ENCODE results near the gene LSP1. TPM values are rescaled to one million over a fixed set of nuclear protein-coding genes. Genes with fewer than 3 reads are reported as not detected.

LSP1 gene
- total and polyA plus RNA-seq, 2 experiments from 2014 or later = 29.9 to 47.0 TPM

DNA sequence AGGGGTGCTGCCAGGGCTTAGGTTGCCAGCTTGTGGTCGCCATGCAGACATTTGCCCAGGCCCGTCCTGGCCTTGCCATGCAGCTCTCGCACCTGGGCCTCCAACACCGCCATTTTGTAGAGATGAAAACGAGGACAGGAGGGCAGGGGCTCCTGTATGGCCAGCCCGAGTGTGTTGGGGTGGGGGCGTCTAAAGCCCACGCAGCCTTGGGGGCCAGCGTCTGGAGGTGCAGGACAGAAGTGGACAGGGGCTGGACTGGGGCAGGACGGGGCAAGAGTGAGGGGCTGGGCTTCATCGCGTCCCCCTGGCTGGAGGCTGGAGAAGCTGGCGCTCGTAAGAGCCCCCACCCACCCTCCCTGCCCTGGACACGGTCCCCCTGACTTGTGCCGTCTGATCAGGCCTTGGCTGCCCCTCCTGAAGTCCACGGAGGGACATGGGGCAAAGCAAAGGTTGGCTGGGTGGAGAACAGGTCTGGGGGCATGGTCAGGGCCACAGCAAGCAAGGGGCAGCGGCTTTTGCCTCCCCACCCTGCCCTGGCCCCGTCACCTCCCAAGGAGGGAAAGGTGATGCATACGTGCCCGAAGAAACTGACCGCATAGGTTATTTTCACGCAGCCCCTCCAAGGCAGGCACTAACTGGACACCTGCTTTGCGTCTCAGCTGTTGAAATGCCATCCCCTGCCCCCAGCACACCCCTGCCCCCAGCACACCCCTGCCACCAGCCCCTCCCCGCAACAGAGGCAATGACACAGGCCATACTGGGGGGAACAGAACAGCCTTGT, 67.4 kb downstream of the LSP1 start:
- Histone ChIP-seq H3K4me3 (no peak overlapping the region), H4K20me1 (ENCODE audit: insufficient read depth, poor library complexity, severe bottlenecking) (no peaks in the 10 kb centered on the region), H3K4me1 (ENCODE audit: insufficient read depth) (peaks cover 8% of the 10 kb centered on the region), H3K9me3 (ENCODE audit: low read depth) (no peaks in the 10 kb centered on the region), H3K9me2 (replicated peaks; ENCODE audit: insufficient read depth) (no peaks in the 10 kb centered on the region), H3K4me2 (no peak overlapping the region), H2AFZ (no peak overlapping the region), H3K79me2 (no peaks in the 10 kb centered on the region), H3K27ac (no peak overlapping the region), H3K27me3 (no peaks in the 10 kb centered on the region), H3K36me3 (replicated peaks; ENCODE audit: insufficient read depth, low read depth) (no peaks in the 10 kb centered on the region)
- WGBS (ENCODE audit: low lambda C conversion rate, missing lambda C conversion rate) = 94% methylated on average over 13 of the region's 25 CpGs
- DNase-seq (ENCODE audit: low spot score) = no peak
- TF ChIP-seq EZH2 (IDR thresholded peaks at IDR 0.05; ENCODE audit: borderline replicate concordance) = no peak
- TF ChIP-seq, protein P1, sequence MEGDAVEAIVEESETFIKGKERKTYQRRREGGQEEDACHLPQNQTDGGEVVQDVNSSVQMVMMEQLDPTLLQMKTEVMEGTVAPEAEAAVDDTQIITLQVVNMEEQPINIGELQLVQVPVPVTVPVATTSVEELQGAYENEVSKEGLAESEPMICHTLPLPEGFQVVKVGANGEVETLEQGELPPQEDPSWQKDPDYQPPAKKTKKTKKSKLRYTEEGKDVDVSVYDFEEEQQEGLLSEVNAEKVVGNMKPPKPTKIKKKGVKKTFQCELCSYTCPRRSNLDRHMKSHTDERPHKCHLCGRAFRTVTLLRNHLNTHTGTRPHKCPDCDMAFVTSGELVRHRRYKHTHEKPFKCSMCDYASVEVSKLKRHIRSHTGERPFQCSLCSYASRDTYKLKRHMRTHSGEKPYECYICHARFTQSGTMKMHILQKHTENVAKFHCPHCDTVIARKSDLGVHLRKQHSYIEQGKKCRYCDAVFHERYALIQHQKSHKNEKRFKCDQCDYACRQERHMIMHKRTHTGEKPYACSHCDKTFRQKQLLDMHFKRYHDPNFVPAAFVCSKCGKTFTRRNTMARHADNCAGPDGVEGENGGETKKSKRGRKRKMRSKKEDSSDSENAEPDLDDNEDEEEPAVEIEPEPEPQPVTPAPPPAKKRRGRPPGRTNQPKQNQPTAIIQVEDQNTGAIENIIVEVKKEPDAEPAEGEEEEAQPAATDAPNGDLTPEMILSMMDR (IDR thresholded peaks at IDR 0.05; ENCODE audit: poor library complexity) = no peak
- TF ChIP-seq EZH2phosphoT487 (IDR thresholded peaks at IDR 0.05; ENCODE audit: low read depth, severe bottlenecking, unreplicated experiment) = no peak

DNA sequence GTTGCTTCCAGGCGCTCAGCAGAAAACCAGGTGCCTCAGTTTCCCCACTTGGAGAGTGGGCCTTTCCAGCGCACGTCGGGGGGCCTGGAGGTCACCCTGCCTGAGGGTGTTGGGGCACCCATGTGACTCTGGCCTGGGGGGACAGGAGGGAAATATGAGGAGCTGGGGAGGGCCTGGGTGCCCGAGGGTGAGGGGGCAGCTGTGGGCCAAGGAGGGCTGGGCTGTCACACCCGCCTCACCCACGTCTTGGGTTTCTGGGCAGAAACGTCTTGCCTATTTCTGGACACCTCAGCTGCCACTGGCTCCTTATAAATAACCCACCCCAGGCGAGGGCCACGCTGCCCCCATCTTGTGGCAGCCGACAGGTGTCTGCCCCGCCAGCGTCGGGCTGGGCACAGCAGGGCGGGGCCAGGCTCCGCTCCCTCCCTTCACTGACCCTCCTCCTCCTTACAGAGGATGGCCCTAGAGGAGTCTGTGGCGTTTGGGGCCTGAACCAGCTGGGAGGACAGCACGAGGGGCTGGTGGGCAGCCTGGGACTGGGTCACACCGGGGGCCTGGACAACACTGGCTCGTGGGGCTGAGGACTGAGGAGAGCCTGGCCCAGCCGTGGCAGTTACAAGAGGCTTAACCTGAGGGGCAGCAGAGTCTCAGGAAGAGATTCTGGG, 68.2 kb downstream of the LSP1 start:
- Histone ChIP-seq H3K9me2 (replicated peaks; ENCODE audit: insufficient read depth) (no peaks in the 10 kb centered on the region), H4K20me1 (ENCODE audit: insufficient read depth, poor library complexity, severe bottlenecking) (no peaks in the 10 kb centered on the region), H3K4me3 (no peak overlapping the region), H3K4me2 (no peak overlapping the region), H3K27me3 (no peaks in the 10 kb centered on the region), H3K9me3 (ENCODE audit: low read depth) (no peaks in the 10 kb centered on the region), H3K79me2 (no peaks in the 10 kb centered on the region), H3K36me3 (replicated peaks; ENCODE audit: insufficient read depth, low read depth) (no peaks in the 10 kb centered on the region), H2AFZ (no peak overlapping the region), H3K4me1 (ENCODE audit: insufficient read depth) (peaks cover 8% of the 10 kb centered on the region), H3K27ac (no peak overlapping the region)
- 86% methylated on average over 19 of the region's 21 CpGs for WGBS (ENCODE audit: low lambda C conversion rate, missing lambda C conversion rate)
- no peak for DNase-seq (ENCODE audit: low spot score)
- TF ChIP-seq, protein P1 (IDR thresholded peaks at IDR 0.05; ENCODE audit: poor library complexity) = no peak
- TF ChIP-seq EZH2 (IDR thresholded peaks at IDR 0.05; ENCODE audit: borderline replicate concordance) (no peak), EZH2phosphoT487 (IDR thresholded peaks at IDR 0.05; ENCODE audit: low read depth, severe bottlenecking, unreplicated experiment) (no peak)

DNA sequence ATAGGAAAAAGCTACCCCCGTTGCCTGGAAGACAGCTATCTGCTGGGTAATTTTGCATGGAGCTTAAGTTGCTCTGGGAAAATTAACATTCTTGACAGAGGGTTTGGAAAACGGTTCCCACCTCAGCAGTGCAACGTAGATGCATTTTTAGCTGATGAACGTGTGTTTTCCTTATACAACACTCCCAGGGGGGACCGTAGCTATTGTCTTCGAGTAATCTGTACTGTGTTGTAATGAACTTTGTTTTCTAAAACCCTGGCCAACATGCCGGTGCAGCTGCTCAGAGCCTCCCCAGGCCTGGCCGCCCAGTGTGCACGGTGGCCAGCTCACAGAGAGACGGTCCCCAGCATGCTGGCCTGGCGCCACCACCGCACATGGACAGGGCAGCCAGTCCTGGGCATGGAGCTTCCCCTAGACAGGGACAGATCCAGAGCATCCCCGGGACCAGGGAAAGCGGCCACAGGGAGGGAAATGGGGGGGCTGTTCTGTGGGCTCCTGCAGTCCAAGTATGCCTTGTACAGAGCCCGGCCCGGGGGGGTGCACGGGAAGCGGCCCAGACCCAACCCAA, 68.8 kb downstream of the LSP1 start:
- no peak overlapping the region for H3K4me3 ChIP-seq
- no peak for DNase-seq (ENCODE audit: low spot score)

More for the DNA sequence above, 68.8 kb downstream of the LSP1 start:
- no peak overlapping the region for H3K27ac ChIP-seq
- H3K9me2 ChIP-seq (replicated peaks; ENCODE audit: insufficient read depth) = no peaks in the 10 kb centered on the region
- H3K36me3 ChIP-seq (replicated peaks; ENCODE audit: insufficient read depth, low read depth) = no peaks in the 10 kb centered on the region
- no peak overlapping the region for H2AFZ ChIP-seq
- H3K4me2 ChIP-seq = no peak overlapping the region
- H3K4me1 ChIP-seq (ENCODE audit: insufficient read depth) = peaks cover 13% of the 10 kb centered on the region
- no peaks in the 10 kb centered on the region for H4K20me1 ChIP-seq (ENCODE audit: insufficient read depth, poor library complexity, severe bottlenecking)
- no peaks in the 10 kb centered on the region for H3K27me3 ChIP-seq
- no peaks in the 10 kb centered on the region for H3K79me2 ChIP-seq
- no peaks in the 10 kb centered on the region for H3K9me3 ChIP-seq (ENCODE audit: low read depth)
- WGBS (ENCODE audit: low lambda C conversion rate, missing lambda C conversion rate) = 74% methylated on average over 18 of the region's 18 CpGs
- TF ChIP-seq, protein P1 (IDR thresholded peaks at IDR 0.05; ENCODE audit: poor library complexity) = no peak
- no peak for TF ChIP-seq EZH2phosphoT487 (IDR thresholded peaks at IDR 0.05; ENCODE audit: low read depth, severe bottlenecking, unreplicated experiment)
- no peak for TF ChIP-seq EZH2 (IDR thresholded peaks at IDR 0.05; ENCODE audit: borderline replicate concordance)
